GM19452 (cell line): ENCODE measurements around the gene KANSL1L.
"Not testable (repeated sequence)": the region's sequence is repeated elsewhere in the genome, so short reads cannot be mapped to it uniquely, and the experiment has no call there.

ENCODE experiments used
- ATAC-seq: cut with Tn5 transposase; IDR thresholded peaks from one replicate; pipeline ENCODE4 v1.9.1; 2021; ENCODE audit not compliant: unreplicated experiment

The KANSL1L gene

DNA sequence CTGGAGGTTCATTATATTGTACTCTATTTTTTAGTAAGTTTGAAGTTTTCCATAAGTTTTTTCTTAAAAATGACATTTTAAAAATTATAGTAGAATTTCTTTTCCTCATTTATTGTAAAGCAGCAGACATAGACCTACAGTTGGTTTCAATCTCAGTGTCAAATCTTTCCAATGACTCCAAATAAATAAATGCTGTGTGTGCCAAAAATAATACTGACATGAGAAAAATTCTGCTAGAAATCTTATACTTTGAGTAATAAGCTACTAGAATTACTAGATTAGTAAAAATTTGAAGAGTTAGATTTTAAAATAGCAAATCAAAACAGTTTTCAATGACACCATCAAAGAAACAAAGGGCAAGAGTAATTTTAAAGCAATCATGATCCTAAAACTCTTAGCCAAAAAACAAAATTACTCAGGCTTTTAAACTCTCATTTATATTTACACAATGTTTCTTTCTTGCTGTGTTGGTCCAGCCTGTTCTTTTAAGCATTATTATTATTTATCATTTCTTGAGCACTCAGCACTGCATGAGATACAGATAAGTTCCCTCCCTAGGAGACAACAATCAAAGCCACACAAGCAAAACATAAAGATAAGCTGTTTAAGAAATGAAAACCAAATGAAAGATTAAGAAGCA lies 8.3 kb upstream of the KANSL1L start:
- ATAC-seq: no peak

DNA sequence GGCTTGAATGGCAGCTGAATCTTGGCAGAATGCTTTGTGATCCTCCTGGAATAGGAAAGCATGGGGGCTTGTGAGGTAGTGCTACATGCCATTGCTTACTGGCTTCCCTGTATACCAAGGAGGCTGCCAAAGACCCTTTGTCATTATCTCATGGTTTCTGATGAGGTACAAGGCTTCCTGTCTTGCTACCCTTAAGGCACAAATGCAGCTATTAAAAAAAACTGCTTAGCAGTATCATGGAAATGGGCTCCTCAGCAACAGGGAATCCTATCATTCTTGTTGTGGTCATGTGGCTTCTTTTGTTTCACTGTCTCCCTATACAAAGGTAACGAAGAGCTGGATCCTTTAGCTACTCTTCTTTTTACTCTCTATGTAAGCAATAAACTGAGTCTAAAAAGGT lies 6.6 kb upstream of the KANSL1L start:
- ATAC-seq: no peak

DNA sequence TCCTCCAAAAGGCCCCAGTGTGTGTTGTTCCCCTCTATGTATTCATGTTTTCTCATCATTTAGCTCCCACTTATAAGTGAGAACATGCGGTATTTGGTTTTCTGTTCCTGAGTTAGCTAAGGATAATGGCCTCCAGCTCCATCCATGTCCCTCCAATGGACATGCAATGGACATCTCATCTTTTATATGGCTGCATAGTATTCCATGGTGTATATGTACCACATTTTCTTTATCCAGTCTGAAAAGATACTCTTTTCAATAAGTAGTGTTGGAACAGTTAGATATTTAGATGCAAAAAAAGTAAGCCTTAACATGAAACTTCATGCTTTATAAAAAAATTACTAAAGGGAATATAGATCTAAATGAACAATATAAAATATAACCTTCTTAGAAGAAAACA lies 5.9 kb upstream of the KANSL1L start:
- ATAC-seq: not testable (repeated sequence)

DNA sequence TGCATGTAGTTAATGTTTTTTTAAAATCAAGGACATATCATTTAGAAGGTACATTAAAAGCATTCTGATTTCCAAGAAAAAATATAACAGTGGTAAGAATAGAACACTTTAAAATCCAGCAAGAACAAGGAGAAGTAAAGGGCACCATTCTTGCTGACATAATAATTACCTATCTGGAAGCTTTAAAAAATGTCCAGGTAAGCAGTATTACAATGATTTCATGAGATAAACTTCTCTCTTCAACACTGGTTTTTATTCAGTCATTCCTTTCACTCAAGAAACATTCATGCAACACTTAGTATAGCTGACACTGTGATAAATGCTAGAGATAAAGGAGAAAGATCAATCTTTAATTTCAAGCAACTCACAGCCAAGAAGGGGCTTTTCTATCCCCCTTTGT lies 2.9 kb upstream of the KANSL1L start:
- no peak for ATAC-seq

DNA sequence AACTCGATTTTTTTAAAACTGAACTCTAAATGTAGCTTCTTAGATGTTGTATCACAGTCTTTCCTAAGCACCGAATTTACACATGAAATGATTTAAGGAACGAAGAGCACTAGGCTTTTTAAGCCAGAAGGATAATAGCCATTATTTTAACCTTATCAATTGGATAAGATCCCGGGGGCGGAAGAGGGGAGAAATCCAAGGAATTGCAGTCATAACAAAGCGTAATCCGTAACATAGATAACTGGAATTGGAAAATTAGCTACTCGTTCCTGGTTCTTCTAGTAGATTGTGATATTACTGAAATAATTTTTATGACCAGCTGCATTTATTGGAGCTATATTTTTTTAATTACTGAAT lies 988 bp upstream of the KANSL1L start:
- ATAC-seq: no peak

DNA sequence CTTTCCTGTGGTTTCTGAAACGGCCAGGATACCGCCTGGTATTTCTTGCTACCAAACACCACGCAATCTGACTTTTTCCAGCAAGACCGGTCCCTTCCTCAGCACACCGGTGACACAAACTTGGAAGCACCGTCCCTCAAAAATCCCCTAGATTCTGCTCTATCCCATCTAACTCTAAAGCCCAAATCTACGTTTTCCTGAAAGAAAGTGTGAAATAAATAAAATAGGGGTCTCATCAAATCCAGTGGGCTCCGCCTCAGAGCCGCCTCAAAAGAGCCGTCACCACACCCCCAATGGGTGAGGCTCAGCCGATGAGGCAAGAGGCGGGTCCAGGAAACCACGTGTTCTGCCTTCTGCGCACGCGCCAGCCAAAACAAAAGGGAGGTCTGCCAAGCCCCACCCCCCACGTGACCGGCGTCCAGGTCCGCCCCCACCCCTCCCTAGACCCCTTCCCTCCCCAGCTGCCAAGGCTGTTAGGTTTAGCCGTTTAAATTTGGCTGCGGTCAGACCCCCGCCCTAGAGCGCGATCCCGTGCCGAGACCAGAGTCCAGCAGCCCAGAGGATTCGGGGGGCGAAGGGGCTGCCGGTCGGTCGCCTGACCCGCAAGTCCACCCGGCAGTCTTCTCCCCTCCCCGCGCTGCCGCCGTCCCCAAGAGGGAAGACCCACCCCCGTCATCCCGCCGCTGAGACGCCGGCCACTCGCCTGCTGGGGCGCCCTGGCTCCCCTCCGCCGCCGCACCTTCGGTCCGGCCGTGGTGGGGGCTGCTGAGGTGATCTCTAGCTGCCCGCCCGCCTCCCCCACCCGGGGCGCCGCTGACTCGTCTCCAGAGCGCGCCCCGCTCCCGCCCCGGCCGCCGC lies 534 bp downstream of the KANSL1L start:
- peak; percentile 67 for ATAC-seq

DNA sequence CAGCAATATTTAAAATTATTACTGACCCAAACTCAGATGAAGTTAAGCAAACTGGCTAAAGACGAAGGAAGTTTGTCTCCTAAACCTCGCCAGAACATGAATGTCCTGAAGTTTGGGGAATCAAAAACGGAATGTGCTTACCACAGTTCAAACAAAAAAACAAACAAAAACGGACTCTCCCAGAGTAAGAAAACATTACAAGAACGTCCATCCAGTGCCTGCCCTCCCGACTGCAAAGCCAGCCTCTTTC lies 1.1 kb downstream of the KANSL1L start:
- no peak for ATAC-seq

DNA sequence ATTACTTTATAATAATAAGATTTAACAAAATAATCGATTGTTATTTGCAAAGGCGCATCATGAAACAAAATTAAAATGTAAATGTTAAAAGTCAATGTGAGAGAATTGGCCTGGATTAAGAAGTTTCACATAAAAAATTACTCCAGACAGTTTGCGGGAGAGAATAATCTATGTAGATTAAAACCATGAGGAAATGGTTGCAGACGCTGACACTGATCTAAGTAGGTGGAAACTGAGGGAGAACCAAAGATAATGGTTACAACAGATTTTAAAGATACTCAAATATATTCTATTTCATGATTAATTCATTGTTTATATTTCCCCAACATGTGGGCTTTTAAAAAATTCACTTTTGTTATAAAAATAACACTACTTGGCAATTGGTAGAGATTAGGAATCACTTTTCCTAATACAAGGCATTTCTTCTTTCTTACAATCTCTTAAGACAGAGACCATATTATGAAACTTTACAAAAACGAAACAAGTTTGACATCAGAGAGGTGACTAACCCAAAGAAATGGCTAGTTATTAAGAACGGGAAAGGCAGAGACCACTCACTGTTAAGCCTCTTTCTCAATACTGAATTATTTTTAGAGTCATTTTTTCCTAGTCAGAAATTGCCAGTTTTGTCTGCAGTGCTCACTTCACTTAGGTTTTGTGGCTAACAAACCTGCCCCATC lies 1.6 kb downstream of the KANSL1L start:
- peak; percentile 28 for ATAC-seq

DNA sequence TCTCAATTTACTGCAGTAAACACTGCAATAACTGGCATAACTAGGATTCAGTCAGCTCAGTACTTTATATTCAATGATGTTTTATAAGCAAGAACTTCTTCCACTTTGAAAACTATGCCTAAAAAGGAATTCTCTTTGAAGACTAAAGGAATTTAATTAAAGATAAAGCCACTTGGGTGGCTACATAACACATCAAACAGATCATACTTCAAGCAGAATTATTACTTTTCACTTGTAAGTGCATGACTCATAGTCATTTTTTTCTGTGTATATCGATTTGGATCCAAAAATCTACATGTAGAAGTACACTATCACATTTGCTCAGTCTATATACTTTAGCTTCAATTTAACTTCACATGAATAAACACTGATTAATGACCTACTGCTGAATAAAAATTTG lies 4.0 kb downstream of the KANSL1L start:
- ATAC-seq: no peak

DNA sequence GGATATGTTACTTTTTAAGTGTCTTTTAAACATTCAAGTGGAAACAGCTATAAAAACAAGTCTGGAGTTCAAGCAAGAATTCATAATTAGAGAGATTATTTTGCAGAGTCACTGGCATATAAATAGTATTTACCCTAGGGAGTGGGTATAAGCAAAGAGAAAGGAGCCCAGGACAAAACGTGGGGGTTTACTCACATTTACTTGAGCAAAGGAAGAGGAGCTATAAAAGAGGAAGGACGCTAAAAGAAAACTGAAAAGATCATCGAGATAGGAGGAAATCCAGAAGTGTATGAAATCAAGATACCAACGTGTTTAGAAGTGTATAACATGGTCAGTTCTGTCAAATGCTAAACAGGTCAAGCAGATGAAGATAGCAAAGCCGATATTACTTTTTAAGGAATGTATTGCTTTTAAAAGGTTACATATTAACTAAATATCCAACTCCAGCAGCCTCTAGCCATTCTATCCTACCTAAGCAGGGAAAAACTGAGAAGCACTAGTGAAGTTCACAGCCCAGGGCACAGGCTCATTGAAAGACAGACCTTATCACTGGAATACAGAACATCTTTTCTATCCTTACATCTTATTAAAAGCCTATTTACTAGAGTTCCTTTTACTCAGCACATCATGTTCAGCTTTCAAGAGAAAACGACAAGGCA lies 8.6 kb downstream of the KANSL1L start:
- no peak for ATAC-seq

DNA sequence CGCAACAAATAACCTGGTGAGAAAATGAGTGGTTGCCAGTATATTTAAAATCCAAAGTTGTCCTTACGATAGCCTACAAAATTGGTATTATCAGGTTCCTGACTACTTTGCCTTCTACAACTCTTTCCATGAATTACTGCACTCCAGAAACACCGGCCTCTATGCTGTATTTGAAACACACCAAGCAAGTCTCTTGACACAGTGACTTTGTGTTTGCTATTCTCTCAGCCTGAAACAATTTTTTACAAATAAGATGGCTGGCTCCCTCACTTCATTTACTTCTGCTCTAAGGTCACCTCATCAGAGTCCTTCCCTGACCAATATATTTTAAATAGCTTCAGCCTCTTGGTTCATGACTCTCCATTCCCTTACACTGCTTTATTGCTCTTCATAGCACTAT lies 12.2 kb downstream of the KANSL1L start:
- ATAC-seq: no peak

DNA sequence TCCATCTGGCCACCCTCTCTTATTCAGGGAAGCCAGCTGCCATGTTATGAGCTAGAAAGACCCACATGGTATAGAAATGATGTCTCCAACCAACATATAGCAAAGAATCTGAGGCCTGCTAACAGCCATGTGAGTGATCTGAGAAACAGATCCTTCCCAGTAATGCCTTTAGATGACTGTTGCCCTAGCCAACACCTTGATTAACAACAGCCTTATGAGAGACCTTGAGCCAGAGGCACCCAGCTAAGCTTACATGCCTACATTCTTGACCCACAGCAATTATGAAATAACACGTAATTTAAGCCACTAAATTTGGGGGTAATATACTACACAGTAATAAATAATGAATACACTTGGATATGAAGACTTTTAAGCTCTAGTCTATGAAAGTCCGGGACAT lies 13.0 kb downstream of the KANSL1L start:
- no peak for ATAC-seq

DNA sequence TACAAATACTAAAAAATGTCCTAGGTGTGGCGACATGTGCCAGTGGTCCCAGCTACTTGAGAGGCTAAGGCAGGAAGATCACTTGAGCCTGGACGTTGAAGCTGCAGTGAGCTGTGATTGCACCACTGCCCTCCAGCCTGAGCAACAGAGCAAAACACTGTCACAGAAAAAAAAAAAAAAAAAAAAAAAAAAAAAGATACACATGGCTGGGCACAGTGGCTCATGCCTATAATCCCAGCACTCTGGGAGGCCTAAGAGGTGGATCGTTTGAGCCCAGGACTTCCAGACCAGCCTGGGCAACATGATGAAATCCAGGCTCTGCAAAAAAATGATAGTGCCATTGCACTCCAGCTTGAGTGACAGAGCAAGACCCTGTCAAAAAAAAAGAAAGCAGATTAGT lies 13.7 kb downstream of the KANSL1L start:
- no peak for ATAC-seq

DNA sequence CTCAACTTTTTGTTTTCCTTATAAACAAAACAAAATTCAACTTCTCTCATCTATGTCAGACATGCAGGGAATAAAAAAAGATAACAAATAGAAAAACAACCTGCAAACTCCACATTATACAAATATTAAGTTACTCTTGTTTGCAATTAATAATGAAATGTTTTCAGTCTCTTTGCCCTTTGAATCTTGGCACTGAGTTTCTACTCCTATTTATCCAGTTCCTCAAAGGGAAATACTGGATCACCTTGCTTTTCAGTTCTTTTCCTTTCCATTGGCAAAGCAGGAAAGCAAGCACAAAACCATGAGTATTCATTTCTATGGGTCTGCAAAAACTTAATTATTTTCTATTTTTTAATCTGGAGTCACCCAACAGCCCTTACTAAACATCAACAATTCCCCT lies 23.6 kb downstream of the KANSL1L start:
- ATAC-seq: no peak

DNA sequence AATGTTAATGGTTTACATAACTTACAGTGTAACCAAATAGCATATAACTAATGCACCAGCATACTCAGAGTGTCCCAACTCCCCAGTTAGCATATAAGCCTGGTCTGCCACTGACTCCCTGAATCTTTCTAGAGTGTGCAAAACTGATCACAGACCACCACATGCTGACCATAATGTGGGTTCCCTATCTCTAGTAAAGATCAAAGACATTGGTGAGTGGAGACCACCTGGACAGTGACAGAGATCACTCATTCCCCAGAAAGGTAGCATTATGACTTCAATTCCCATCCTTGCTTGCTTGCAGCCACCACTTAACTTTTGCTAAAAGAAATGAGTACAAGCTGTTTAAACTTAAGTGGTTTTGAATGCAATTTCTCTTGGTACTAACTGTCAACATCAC lies 39.0 kb downstream of the KANSL1L start:
- ATAC-seq: no peak

DNA sequence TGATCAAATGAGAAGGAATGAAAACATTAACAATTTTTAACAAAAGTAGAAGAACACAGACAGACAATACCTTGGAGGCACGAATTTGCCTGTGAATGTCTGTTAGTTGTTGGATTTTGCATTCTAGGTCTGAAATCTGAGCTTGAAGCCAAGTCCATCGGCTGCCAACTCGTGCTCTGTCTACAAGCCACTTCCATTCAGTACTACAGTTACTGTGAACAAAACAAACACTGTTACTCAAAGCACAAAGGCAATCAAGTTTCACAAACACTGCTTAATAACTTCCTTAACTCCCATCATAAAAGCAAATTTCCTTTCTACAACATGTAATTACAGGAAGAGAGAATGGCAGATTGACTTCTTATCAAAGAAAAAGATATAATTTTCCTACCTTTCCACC lies 42.2 kb downstream of the KANSL1L start:
- no peak for ATAC-seq

DNA sequence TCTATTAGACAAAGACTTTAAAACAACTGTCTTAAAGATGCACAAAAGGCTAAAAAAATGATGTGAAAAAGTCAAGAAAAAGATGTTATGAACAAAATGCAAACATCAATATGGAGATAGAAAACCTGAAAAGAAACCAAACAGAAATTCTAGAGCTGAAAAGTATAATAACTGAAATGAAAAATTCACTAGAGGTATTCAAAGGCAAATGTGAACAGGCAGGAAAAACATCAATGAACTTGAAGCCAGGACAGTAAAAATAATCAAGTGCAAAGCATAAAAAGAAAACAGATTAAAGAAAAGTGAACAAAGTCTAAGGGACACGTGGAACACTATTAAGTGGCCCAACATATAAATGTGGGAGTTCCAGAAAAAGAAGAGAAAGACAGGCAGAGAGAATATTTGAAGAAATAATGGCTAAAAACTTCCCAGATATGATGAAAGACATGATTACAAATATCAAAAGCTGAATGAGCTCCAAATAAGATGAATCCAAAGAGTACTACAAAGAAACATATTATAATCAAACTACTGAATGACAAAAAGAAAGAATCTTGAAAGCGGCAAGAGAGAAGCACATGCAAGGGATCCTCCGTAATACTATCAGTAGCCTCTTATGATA lies 57.5 kb downstream of the KANSL1L start:
- no peak for ATAC-seq

DNA sequence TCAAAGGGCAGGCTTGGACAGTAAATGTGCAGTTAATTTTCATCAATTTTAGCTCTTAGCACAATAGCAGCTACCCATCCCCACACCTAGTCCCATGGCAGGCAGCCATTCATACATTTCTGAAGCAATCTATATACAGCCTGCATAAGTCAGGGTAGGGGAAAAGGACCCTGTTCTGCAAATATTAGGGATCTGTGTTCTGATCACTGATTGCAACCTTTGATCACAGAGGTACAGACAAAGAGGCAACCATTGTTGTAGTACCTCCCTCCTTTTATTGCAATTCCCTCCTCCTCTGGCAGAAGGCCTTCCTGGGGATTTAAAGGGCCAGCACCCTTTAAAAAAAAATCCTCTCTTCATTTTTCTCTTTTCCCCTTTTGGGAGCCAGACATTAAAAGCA lies 58.3 kb downstream of the KANSL1L start:
- ATAC-seq: no peak

DNA sequence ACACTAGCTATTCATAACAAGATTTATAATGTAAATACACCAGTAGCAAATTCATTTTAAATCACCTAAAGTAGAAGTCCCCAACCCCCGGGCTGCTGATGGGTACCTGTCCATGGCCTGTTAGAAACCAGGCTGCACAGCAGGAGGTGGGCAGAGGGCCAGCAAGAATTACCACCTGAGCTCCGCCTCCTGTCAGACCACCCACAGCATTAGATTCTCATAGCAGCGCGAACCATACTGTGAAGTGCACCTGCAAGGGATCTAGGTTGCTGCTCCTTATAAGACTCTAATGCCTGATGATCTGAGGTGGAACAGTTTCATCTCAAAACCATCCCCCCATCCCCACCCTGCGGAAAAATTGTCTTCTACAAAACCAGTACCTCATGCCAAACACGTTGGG lies 71.3 kb downstream of the KANSL1L start:
- ATAC-seq: no peak

DNA sequence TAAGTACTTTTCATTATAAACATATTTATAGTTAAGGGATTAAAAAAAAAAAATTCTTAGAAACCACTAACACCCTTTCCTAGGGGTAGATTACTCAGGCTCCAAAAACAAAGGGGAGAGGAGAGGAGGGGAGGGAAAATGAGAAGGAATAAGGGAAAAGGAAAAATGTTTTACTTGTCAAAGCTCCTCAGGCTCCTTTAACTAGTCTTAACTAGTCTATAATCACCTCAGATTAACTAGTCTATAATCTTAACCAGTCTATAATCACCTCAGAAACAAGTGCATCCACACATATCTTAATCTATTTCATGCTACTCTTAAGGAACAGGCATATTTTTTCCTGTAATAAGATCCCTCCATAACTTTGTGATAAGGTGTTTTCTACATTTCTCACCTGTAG lies 76.4 kb downstream of the KANSL1L start:
- ATAC-seq: no peak

DNA sequence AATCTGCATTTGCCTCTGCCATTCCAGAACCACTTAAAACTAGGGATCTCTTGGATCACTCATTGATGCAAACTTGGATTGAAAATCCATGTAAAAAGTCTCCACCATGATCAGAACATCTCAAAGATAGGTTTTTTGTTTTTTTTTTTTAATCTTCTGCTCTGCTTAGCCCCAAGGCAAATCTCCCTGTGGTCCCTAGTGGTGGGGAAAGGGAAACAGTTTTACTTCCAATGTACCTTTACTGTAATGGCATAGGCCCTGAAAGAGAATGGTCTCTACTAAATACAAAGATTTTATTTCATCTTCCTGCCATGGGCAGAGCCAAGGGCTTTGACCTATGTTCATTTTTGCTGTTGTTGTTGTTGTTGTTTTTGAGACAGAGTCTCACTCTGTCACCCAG lies 78.4 kb downstream of the KANSL1L start:
- ATAC-seq: no peak

DNA sequence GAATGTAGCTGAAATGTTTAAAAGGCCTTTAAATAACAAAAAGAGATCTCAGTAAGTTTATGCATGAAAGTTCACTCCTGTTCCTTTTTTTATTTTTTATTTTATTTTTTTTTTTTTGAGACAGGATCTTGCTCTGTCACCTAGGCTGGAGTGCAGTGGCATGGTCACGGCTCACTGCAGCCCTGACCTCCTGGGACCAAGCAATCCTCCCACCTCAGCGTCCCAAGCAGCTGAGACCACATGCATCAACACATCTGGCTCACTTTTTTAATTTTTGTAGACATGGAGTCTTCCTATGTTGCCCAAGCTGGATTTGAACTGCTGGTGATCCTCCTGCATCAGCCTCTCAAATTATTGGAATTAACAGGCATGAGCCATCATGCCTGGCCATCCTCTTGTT lies 84.3 kb downstream of the KANSL1L start:
- ATAC-seq: no peak
